DND-41 (cell line): Measurements from ENCODE around the gene KCNIP1.

ENCODE experiments used
- ATAC-seq: fragments of 200-7000 bp; cut with Tn5 transposase; 3 replicates; pipeline ENCODE4 v1.9.1; 2021; ENCODE audit warnings: low read depth; ENCODE audit not compliant: insufficient read depth
- DNase-seq: peaks from one replicate; pipeline ENCODE4 v3.0.0-alpha.2; 2020
- H2AFZ ChIP-seq: 2 replicates; pipeline ENCODE4 v1.6.0; 2012; ENCODE audit warnings: low read depth, low read length
- H3K27ac ChIP-seq: 2 replicates; pipeline ENCODE4 v1.5.1; 2012; ENCODE audit warnings: low read length, inconsistent platforms
- H3K27me3 ChIP-seq: fragments of 200-600 bp; sonication (generic); 2 replicates; pipeline ENCODE4 v1.6.0; 2012; ENCODE audit warnings: low read length, mild to moderate bottlenecking, inconsistent platforms; ENCODE audit not compliant: insufficient read depth, poor library complexity
- H3K36me3 ChIP-seq: 2 replicates; pipeline ENCODE4 v1.5.1; 2012; ENCODE audit warnings: low read length, inconsistent platforms; ENCODE audit not compliant: insufficient read depth
- H3K4me1 ChIP-seq: 2 replicates; pipeline ENCODE4 v1.5.1; 2012; ENCODE audit warnings: mild to moderate bottlenecking, low read length; ENCODE audit not compliant: insufficient read depth
- H3K4me2 ChIP-seq: 2 replicates; pipeline ENCODE4 v1.6.0; 2012; ENCODE audit warnings: mild to moderate bottlenecking, moderate library complexity, low read length, inconsistent platforms; ENCODE audit not compliant: insufficient read depth
- H3K4me3 ChIP-seq, 2 experiments: fragments of 200-600 bp in 1 of 2; shearing (Covaris generic) in 1 of 2; 2 replicates each; pipeline ENCODE4 v1.5.1; 2012 to 2016; ENCODE audit warnings: inconsistent platforms in 2 of 2, low read length in 2 of 2, mild to moderate bottlenecking in 2 of 2, low read depth in 1 of 2, moderate library complexity in 1 of 2
- H3K79me2 ChIP-seq: 2 replicates; pipeline ENCODE4 v1.6.0; 2012; ENCODE audit warnings: low read length, inconsistent platforms; ENCODE audit not compliant: insufficient read depth
- H3K9ac ChIP-seq: 2 replicates; pipeline ENCODE4 v1.6.0; 2012; ENCODE audit warnings: low read depth, mild to moderate bottlenecking, inconsistent platforms, low read length, moderate library complexity
- H3K9me3 ChIP-seq: 2 replicates; pipeline ENCODE4 v1.5.1; 2012; ENCODE audit warnings: low read length, moderate library complexity, mild to moderate bottlenecking, inconsistent platforms; ENCODE audit not compliant: insufficient read depth, severe bottlenecking
- H4K20me1 ChIP-seq: 2 replicates; pipeline ENCODE4 v1.6.0; 2012; ENCODE audit warnings: low read length; ENCODE audit not compliant: insufficient read depth
- EZH2 ChIP-seq: IDR thresholded peaks from 3 replicates; pipeline ENCODE4 v1.6.1; 2012; ENCODE audit warnings: borderline replicate concordance, low read depth, mild to moderate bottlenecking, moderate library complexity, low read length, inconsistent platforms; ENCODE audit not compliant: severe bottlenecking
- TF ChIP-seq, protein P1 (sequence below): IDR thresholded peaks from 2 replicates; pipeline ENCODE4 v1.5.1; 2012; ENCODE audit warnings: borderline replicate concordance, low read length, moderate library complexity, mild to moderate bottlenecking; ENCODE audit not compliant: poor library complexity, severe bottlenecking; ENCODE audit errors: extremely low read depth

KCNIP1 gene

DNA sequence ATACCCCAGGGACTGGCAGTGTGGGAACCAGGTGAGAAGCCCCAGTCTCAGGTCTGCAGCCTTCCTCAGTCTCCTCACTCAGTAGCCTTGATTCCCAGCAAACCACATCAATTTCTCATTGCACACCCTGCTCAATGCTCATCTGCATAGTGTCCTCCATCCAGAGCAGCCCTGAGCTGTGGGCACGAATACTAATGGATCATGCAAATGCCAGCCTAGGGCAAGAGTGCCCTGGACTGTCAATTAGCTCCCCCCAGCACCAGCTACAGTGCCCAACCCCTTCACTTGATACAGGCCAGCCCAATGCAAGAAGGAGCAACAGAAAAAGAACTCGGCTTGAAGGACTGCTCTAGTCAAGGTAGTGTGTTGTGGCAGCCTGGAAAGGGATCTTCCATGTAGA is 9.8 kb upstream of the KCNIP1 start:
- no peak for DNase-seq
- Histone ChIP-seq H3K9ac (no peak overlapping the region), H3K79me2 (no peaks in the 10 kb centered on the region), H3K4me1 (no peaks in the 10 kb centered on the region), H3K27me3 (peaks cover 34% of the 10 kb centered on the region), H3K27ac (no peak overlapping the region), H4K20me1 (no peaks in the 10 kb centered on the region; the same call in 1 of the 2 replicates), H3K4me2 (no peak overlapping the region), H3K36me3 (no peaks in the 10 kb centered on the region), H2AFZ (no peak overlapping the region), H3K9me3 (no peaks in the 10 kb centered on the region), H3K4me3 (no peak overlapping the region)
- TF ChIP-seq, protein P1, sequence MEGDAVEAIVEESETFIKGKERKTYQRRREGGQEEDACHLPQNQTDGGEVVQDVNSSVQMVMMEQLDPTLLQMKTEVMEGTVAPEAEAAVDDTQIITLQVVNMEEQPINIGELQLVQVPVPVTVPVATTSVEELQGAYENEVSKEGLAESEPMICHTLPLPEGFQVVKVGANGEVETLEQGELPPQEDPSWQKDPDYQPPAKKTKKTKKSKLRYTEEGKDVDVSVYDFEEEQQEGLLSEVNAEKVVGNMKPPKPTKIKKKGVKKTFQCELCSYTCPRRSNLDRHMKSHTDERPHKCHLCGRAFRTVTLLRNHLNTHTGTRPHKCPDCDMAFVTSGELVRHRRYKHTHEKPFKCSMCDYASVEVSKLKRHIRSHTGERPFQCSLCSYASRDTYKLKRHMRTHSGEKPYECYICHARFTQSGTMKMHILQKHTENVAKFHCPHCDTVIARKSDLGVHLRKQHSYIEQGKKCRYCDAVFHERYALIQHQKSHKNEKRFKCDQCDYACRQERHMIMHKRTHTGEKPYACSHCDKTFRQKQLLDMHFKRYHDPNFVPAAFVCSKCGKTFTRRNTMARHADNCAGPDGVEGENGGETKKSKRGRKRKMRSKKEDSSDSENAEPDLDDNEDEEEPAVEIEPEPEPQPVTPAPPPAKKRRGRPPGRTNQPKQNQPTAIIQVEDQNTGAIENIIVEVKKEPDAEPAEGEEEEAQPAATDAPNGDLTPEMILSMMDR: no peak
- no peak for TF ChIP-seq EZH2
- no peak for ATAC-seq

DNA sequence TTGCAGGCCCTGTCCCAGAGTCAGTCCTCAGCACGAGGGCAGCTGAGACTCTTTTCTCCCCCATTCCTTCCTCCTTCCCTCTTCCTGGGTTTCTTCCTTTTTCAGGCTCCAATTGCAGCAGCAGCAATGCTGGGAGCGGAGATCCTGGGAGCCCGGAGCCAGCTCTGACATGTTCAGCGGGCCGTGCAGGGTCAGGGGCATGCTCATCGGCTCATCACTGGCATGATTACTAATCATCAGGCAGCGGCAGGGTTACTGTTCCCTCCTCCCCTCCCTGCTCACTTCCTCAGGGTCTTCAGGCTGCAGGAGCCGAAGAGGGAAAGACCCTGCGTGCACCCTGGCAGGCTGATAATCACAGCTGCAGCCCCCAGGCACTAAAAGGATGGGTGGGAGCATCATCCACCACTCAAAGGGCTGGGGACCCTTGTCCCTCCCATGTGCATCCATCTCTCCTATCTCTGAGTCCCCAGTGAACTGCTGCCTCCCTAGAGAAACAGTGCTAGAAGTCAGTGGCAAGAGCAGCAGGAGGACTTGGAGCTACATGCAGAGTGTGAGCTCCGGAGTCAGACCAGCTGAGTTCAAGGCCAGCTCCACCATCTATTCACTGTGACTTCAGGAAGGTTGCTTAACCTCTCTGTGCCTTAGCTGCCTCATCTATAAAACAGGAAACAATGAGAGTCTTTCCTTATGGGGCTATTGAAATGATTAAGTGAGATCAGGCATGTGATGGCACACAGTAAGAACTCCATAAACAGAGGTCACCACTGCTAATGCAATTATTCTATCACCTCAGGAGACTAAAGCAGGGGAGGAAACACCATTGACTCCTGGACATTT is 7.8 kb upstream of the KCNIP1 start:
- no peaks in the 10 kb centered on the region for H3K79me2 ChIP-seq

DNA sequence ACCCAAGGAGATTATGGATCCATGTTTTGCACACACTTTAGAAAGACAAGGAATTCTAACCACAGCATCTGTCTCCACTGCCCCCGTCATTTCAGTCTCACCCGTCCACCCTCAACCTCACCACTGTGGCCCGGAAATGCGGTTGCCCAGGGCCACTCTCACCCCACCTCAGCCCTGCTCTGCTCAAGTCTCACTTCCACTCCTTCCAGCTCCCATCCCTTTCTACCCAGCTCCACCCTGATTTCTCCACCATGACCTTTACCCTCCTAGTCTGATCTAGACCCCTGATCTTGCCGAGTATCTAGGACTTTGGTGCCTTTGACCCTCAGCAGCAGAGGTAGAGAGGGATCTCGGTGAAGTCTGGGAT is 7.2 kb upstream of the KCNIP1 start:
- Histone ChIP-seq H4K20me1 (no peaks in the 10 kb centered on the region), H3K27me3 (peaks cover 38% of the 10 kb centered on the region)
- DNase-seq: no peak

More for the DNA sequence above, 7.8 kb upstream of the KCNIP1 start:
- Histone ChIP-seq H3K36me3 (no peaks in the 10 kb centered on the region), H2AFZ (no peak overlapping the region), H3K4me3 (no peak overlapping the region), H3K4me1 (no peaks in the 10 kb centered on the region), H4K20me1 (no peaks in the 10 kb centered on the region), H3K27ac (no peak overlapping the region), H3K9me3 (no peaks in the 10 kb centered on the region), H3K27me3 (peaks cover 38% of the 10 kb centered on the region), H3K9ac (no peak overlapping the region), H3K4me2 (no peak overlapping the region)
- DNase-seq (no peak), ATAC-seq (no peak)
- TF ChIP-seq EZH2: no peak
- TF ChIP-seq, protein P1: no peak

More for the DNA sequence above, 7.2 kb upstream of the KCNIP1 start:
- no peak for ATAC-seq
- Histone ChIP-seq H3K36me3 (no peaks in the 10 kb centered on the region), H3K9me3 (no peaks in the 10 kb centered on the region), H3K4me1 (no peaks in the 10 kb centered on the region), H3K4me2 (no peak overlapping the region), H3K79me2 (no peaks in the 10 kb centered on the region), H3K9ac (no peak overlapping the region), H3K27ac (no peak overlapping the region), H3K4me3 (no peak overlapping the region), H2AFZ (no peak overlapping the region)
- TF ChIP-seq, protein P1: no peak
- TF ChIP-seq EZH2: no peak
